DOHH2 (cell line): ENCODE results near the gene PDE4D.
"Not testable (repeated sequence)": the region's sequence is repeated elsewhere in the genome, so short reads cannot be mapped to it uniquely, and the experiment has no call there.

Experiments used
- H3F3A ChIP-seq: fragments of 200-600 bp; sonication (generic), shearing (Covaris generic); 2 replicates; pipeline ENCODE4 v1.6.0; 2016; ENCODE audit warnings: antibody characterized with exemption, mild to moderate bottlenecking; ENCODE audit not compliant: control insufficient read depth, insufficient read depth
- H3K27ac ChIP-seq: fragments of 200-600 bp; sonication (generic); 2 replicates; pipeline ENCODE4 v1.5.1; 2014; ENCODE audit warnings: low read depth, mild to moderate bottlenecking, low read length, moderate library complexity
- H3K27me3 ChIP-seq: fragments of 200-600 bp; sonication (generic); 2 replicates; pipeline ENCODE4 v1.6.1; 2014; ENCODE audit warnings: mild to moderate bottlenecking, low read length, mixed read lengths; ENCODE audit not compliant: control insufficient read depth
- H3K36me3 ChIP-seq: fragments of 200-600 bp; sonication (generic); 2 replicates; pipeline ENCODE4 v1.6.1; 2014; ENCODE audit warnings: mild to moderate bottlenecking, low read length, moderate library complexity, mixed read lengths; ENCODE audit not compliant: control insufficient read depth
- H3K4me1 ChIP-seq: fragments of 200-600 bp; sonication (generic); 2 replicates; pipeline ENCODE4 v1.6.1; 2014; ENCODE audit warnings: mild to moderate bottlenecking, low read length, mixed read lengths; ENCODE audit not compliant: control insufficient read depth
- H3K4me2 ChIP-seq: fragments of 200-600 bp; sonication (generic); 2 replicates; pipeline ENCODE4 v1.6.0; 2014; ENCODE audit warnings: mild to moderate bottlenecking, low read length, moderate library complexity
- H3K4me3 ChIP-seq: fragments of 200-600 bp; sonication (generic); 2 replicates; pipeline ENCODE4 v1.5.1; 2014; ENCODE audit warnings: mild to moderate bottlenecking, low read length, mixed read lengths
- H3K79me2 ChIP-seq: fragments of 200-600 bp; sonication (generic); 2 replicates; pipeline ENCODE4 v1.6.1; 2014; ENCODE audit warnings: mild to moderate bottlenecking, low read length, mixed read lengths; ENCODE audit not compliant: control insufficient read depth
- H3K9me2 ChIP-seq: fragments of 200-600 bp; sonication (generic); replicated peaks from 2 replicates; pipeline ENCODE4 v1.6.1; 2014; ENCODE audit warnings: mild to moderate bottlenecking, low read length, mixed read lengths; ENCODE audit not compliant: control insufficient read depth
- H3K9me3 ChIP-seq: fragments of 200-600 bp; sonication (generic); 2 replicates; pipeline ENCODE4 v1.6.1; 2014; ENCODE audit warnings: antibody characterized with exemption, low read length, mixed read lengths; ENCODE audit not compliant: control insufficient read depth, insufficient read depth
- H4K20me1 ChIP-seq: fragments of 200-600 bp; sonication (generic); 2 replicates; pipeline ENCODE4 v1.6.0; 2014; ENCODE audit warnings: low read depth, mild to moderate bottlenecking, antibody characterized with exemption, low read length, moderate library complexity; ENCODE audit not compliant: control insufficient read depth, insufficient read depth
- EZH2phosphoT487 ChIP-seq: fragments of 200-600 bp; sonication (generic); IDR thresholded peaks from 2 replicates; pipeline ENCODE4 v1.6.1; 2017; ENCODE audit warnings: borderline replicate concordance, mild to moderate bottlenecking, antibody characterized with exemption, low read length, moderate library complexity, mixed read lengths
- TF ChIP-seq, protein P1 (sequence below): fragments of 200-600 bp; sonication (generic); IDR thresholded peaks from one replicate; pipeline ENCODE4 v1.5.1; 2014; ENCODE audit warnings: antibody characterized with exemption, mild to moderate bottlenecking, low read depth, low read length; ENCODE audit not compliant: poor library complexity, severe bottlenecking

Gene PDE4D

DNA sequence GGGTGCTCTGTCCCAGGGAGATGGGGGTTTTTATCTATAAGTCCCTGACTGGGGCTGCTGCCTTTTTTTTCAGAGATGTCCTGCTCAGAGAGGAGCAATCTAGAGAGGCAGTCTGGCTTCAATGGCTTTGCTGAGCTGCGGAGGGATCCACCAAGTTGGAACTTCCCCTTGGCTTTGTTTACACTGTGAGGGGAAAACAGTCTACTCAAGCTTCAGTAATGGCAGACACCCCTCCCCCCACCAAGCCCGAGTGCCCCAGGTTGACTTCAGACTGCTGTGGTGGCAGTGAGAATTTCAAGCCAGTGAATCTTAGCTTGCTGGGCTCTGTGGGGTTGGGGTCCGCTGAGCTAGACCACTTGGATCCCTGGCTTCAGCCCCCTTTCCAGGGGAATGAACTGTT is 934.8 kb downstream of the PDE4D start:
- H3K9me3 ChIP-seq, result peaks cover 5% of the 10 kb centered on the region; the same call in 1 of the 2 replicates
- TF ChIP-seq EZH2phosphoT487, result no peak
- TF ChIP-seq, protein P1, sequence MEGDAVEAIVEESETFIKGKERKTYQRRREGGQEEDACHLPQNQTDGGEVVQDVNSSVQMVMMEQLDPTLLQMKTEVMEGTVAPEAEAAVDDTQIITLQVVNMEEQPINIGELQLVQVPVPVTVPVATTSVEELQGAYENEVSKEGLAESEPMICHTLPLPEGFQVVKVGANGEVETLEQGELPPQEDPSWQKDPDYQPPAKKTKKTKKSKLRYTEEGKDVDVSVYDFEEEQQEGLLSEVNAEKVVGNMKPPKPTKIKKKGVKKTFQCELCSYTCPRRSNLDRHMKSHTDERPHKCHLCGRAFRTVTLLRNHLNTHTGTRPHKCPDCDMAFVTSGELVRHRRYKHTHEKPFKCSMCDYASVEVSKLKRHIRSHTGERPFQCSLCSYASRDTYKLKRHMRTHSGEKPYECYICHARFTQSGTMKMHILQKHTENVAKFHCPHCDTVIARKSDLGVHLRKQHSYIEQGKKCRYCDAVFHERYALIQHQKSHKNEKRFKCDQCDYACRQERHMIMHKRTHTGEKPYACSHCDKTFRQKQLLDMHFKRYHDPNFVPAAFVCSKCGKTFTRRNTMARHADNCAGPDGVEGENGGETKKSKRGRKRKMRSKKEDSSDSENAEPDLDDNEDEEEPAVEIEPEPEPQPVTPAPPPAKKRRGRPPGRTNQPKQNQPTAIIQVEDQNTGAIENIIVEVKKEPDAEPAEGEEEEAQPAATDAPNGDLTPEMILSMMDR, result no peak
- H3K4me1 ChIP-seq, result peaks cover 27% of the 10 kb centered on the region
- H3K27me3 ChIP-seq, result no peaks in the 10 kb centered on the region
- H3K79me2 ChIP-seq, result no peaks in the 10 kb centered on the region
- H3K9me2 ChIP-seq, result no peaks in the 10 kb centered on the region
- H3K4me3 ChIP-seq, result no peak overlapping the region
- no peak overlapping the region for H3K27ac ChIP-seq
- H3K4me2 ChIP-seq, result no peak overlapping the region
- H4K20me1 ChIP-seq, result no peaks in the 10 kb centered on the region
- no peaks in the 10 kb centered on the region for H3F3A ChIP-seq
- H3K36me3 ChIP-seq, result no peaks in the 10 kb centered on the region

DNA sequence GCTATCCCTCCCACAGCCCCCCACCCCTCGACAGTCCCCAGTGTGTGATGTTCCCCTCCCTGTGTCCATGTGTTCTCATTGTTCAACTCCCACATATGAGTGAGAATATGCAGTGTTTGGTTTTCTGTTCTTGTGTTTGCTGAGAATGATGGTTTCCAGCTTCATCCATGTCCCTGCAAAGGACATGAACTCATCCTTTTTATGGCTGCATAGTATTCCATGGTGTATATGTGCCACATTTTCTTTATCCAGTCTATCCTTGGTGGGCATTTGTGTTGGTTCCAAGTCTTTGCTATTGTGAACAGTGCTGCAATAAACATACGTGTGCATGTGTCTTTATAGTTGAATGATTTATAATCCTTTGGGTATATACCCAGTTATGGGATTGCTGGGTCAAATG is 940.3 kb downstream of the PDE4D start:
- not testable (repeated sequence) for H3K4me3 ChIP-seq, H3K9me2 ChIP-seq, H3K79me2 ChIP-seq, H3K27me3 ChIP-seq, H3K4me2 ChIP-seq, H3K27ac ChIP-seq, H4K20me1 ChIP-seq, H3K36me3 ChIP-seq, H3K9me3 ChIP-seq, H3F3A ChIP-seq, H3K4me1 ChIP-seq

DNA sequence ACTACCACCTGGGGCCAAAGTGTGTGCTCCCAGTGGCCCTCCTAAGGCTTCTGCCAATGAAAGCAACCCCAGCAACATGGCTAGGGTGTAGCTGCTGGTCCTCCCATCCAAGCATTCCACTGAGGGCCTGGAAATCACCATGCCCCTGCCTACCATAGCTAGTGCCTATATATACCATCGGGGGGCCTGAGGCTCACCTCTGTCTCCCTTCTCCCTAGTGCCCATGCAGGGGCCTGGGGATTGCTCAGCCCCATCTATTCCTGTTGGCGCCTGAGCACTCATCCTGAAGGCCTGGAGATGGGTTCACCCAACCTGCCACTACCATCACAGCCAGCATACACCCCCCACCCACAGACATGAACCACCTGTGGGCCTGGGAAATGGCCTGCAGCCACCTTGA is 943.3 kb downstream of the PDE4D start:
- Histone ChIP-seq H3K79me2 (no peaks in the 10 kb centered on the region), H3K36me3 (no peaks in the 10 kb centered on the region), H3K27ac (no peak overlapping the region), H4K20me1 (no peaks in the 10 kb centered on the region), H3F3A (no peaks in the 10 kb centered on the region), H3K4me3 (no peak overlapping the region), H3K9me3 (no peaks in the 10 kb centered on the region), H3K4me2 (no peak overlapping the region), H3K27me3 (no peaks in the 10 kb centered on the region), H3K9me2 (no peaks in the 10 kb centered on the region), H3K4me1 (no peaks in the 10 kb centered on the region)
- TF ChIP-seq EZH2phosphoT487, result no peak
- TF ChIP-seq, protein P1, result no peak

DNA sequence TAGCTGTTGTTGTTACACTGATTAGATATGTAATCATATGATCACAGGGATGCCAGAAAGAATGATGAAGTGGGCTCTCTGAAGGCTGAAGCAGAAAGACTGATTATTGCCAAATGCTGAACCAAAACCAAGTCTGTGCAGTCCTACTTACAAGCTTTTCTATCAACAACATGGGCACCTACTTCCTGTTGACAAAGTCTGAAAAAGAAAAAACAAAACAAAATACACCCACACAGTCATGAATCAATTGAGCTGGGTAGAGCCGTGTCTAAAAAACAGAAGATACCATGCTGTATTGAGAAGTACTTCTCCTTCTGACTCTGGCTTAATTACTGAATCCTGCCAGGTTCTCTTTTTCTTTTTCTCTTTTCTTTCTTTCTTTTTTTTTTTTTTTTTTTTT is 947.3 kb downstream of the PDE4D start:
- Histone ChIP-seq H3K4me2 (no peak overlapping the region), H3K4me3 (no peak overlapping the region), H3K27me3 (no peaks in the 10 kb centered on the region), H3K4me1 (no peaks in the 10 kb centered on the region), H3K27ac (no peak overlapping the region), H3K79me2 (no peaks in the 10 kb centered on the region), H4K20me1 (no peaks in the 10 kb centered on the region), H3K9me2 (no peaks in the 10 kb centered on the region), H3K36me3 (no peaks in the 10 kb centered on the region), H3F3A (no peaks in the 10 kb centered on the region), H3K9me3 (peaks cover 5% of the 10 kb centered on the region; the same call in 1 of the 2 replicates)
- no peak for TF ChIP-seq EZH2phosphoT487
- TF ChIP-seq, protein P1, result no peak
